KOPT-K1 (cell line): Measurements from ENCODE around the gene SLC1A7.

Experiments
- H3K27ac ChIP-seq: fragments of 200-600 bp; sonication (generic); 2 replicates; pipeline ENCODE4 v1.5.1; 2016; ENCODE audit warnings: antibody characterized with exemption, mild to moderate bottlenecking, low read depth, low read length; ENCODE audit not compliant: poor library complexity, severe bottlenecking
- H3K36me3 ChIP-seq: fragments of 200-600 bp; sonication (generic); 2 replicates; pipeline ENCODE4 v1.5.1; 2017; ENCODE audit warnings: antibody characterized with exemption, mild to moderate bottlenecking, low read length, moderate library complexity; ENCODE audit not compliant: insufficient read depth
- H3K9me3 ChIP-seq: fragments of 200-600 bp; sonication (generic); 2 replicates; pipeline ENCODE4 v1.5.1; 2017; ENCODE audit warnings: antibody characterized with exemption, low read length, mild to moderate bottlenecking; ENCODE audit not compliant: insufficient read depth, poor library complexity, severe bottlenecking

Gene SLC1A7

DNA sequence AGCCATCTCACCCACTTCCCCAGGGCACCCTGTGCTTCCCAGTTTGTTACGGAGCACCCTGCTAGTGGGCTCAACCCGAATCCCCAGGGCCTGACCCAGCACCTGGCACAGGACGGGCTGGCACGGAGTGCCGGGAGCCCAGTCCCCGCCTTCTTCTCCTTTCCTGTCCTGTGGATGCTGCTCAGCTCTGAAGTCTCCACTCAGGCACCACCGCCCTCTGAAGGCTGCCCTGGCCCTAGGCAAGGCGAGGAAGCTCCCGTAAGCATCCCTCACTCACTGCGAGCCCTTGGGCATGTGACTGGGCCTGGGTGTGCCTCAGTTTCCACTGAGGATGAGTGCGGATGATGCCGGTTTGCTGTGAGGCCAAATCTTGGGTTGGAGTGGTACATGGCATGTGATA, 21.8 kb downstream of the SLC1A7 start:
- Histone ChIP-seq H3K36me3 (no peaks in the 10 kb centered on the region), H3K27ac (no peak overlapping the region), H3K9me3 (no peaks in the 10 kb centered on the region)

DNA sequence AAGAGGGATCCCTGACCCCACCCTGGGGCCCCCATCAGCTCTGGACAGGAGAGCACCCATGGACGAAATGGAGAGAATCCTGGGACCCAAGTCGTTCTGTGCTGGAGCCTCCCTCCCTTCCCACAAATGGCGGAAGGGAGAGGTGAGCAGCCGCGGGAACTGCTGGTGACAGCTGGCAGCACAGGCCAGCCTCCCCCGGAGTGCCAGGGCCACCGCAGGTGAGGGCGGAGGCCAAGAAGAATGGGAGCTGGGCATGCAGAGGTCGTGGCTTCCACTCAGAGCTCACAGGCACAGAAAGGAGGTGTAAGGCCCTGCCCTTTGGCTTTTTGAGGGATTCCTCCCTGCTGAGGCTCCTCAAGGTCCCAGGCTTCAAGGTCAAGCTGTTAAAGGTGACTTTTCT, 24.6 kb downstream of the SLC1A7 start:
- Histone ChIP-seq H3K36me3 (no peaks in the 10 kb centered on the region), H3K9me3 (no peaks in the 10 kb centered on the region), H3K27ac (no peak overlapping the region)

DNA sequence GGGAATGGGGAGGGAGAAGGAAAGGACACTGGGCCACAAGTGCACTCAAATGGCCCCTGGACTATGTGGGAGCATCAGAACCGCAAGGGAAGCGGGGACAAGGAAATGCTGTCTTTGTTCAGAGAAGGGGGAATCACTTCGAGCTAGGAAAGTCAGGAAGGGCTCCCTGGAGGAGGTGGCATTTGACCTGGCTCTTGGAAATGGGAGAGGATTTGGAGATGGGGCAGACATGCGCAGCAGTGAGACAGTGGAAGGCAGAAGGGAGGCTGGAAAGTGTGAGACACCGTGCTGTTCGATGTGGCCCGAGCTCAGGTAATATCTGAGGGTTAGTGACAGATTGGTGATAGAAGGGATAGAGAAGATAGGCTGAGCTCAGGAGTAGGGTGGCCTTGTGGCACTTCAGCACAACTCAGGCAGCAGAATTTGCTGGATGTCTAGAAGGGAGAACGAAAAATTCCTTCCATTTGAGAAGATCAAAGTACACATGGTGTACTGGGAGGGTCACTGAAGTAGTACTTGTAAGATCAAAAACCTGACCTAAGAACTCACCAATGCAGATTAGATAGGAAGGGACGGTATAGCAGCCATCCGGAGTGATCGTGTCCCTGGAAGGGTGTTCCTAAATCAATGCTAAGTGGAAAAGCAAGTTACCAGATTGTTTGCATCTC, 25.4 kb downstream of the SLC1A7 start:
- no peaks in the 10 kb centered on the region for H3K9me3 ChIP-seq
- no peak overlapping the region for H3K27ac ChIP-seq
- H3K36me3 ChIP-seq: no peaks in the 10 kb centered on the region

DNA sequence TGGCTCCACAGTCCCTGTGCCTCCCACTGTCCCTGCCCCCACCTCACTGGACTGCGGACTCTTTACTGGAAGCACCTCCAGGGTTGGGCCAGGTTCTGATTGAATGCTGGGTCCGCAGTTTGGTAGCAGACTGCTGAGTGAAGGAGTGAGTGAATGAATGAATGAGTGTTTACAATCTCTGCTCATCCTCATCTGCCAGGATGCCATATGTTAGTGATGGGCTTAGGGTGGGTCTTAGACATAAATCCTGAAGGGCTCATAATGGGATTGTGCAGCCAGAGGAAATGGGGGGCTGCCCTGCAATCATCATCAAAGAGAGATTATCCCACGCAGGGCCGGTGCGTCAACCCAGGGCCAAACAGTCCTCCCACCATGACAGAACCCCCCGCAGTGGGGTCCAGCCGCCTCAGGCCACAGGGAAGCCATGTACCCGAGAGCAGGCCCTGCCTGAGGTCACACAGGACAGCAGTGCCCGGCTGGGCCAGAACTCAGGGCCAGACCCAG, 26.1 kb downstream of the SLC1A7 start:
- H3K36me3 ChIP-seq: no peaks in the 10 kb centered on the region
- H3K27ac ChIP-seq: no peak overlapping the region
- H3K9me3 ChIP-seq: no peaks in the 10 kb centered on the region

DNA sequence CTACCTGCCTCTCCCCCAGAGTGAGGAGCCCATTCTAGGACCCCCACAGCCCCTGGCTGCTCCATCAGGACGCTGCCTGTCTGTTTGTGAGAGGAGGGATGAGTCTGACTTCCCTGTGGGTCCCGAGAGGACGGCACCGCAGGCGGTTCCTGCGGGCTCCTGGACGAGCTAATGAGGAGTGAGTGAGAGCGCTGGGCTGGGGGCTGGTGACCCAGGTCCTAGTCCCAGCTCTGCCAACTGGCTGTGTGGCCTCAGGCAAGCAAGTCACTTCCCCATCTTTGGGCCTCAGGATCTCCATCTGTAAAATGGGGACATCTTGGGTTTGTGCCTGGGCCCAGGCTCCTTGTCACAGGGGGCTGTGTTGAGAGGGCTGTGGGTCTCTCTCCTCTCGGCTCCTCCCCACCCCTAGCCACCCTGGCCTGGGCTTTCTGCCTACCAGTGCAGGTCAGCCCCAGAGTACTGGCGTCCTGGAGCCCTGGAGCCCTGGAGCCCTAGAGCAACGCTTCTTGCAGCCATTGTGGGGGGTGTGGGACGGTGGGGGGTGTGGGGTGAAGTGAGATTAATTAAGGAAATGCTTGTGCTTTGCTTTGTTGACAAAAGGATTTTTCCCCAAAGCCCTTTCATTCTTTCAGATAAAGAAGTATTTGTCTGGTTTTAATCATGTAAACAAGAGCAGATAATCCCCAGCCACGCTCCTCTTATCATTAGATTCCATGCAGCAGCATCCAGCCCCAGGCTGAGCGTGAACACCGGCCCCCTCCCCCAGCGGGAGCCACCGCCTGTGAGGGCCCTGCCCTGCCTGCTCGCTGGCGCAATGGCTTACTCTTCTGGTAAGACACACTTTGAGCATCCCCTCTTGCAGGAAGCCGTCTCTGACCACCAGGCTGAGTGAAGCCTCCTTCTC, 26.8 kb downstream of the SLC1A7 start:
- H3K27ac ChIP-seq: no peak overlapping the region
- H3K9me3 ChIP-seq: no peaks in the 10 kb centered on the region
- H3K36me3 ChIP-seq: no peaks in the 10 kb centered on the region

DNA sequence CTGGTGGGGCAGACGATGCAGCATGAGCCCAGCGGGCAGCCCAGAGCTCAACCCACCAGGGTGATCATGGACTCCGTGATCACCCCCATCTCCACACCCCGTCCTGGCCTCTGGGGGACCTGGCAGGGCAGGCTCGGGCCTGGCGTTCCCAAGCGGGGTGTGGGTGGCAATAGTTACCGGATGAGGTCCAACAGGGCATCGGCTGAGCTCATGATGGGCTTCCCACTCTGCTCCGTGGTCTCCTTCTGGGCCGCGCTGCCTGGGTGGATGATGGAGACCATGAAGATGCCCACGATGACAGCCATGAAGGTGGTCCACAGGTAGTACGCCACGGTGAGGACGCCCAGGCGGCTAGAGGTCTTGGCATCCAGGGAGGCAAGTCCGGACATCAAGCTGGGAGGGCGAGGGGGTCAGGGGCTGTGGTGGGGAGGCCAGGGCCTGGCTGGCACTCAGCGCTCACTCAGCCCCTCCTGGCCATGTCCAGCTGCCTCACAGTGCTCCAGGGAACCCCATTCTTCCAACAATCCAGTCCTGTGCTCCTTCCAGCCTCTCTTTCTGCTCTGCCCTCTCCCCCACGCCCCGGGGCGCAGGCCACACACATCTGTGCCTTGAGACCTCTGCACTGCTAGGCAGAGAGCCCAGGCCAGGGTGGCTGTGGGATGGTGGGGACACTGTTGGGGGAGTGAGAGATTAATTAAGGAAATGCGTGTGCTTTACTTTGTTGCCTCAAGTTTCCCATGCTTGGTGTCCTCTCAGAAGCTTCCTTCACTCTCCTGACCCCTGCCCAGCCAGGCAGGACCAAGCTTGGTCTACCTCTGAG, 27.6 kb downstream of the SLC1A7 start:
- no peaks in the 10 kb centered on the region for H3K36me3 ChIP-seq
- H3K27ac ChIP-seq: no peak overlapping the region
- H3K9me3 ChIP-seq: no peaks in the 10 kb centered on the region

DNA sequence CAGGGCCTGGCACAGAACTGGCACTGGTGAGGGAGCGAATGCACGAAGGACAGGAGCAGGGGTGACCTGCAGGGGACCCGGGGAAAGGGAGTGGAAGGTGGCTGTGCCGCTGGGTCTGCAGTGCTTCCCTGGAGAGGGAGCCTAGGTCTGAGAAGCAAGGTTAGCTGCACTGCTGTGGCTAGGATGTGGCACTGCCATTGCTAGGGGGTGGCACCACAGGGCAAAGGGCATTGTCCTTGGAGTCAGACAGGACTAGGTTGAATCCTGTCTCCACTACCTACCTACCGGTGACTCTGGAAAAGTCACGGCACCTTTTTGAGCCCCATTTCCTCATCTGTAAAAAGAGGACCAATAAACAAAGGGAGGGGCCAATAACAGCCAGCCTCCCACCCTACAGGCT, 28.3 kb downstream of the SLC1A7 start:
- no peaks in the 10 kb centered on the region for H3K9me3 ChIP-seq
- H3K36me3 ChIP-seq: no peaks in the 10 kb centered on the region
- no peak overlapping the region for H3K27ac ChIP-seq

DNA sequence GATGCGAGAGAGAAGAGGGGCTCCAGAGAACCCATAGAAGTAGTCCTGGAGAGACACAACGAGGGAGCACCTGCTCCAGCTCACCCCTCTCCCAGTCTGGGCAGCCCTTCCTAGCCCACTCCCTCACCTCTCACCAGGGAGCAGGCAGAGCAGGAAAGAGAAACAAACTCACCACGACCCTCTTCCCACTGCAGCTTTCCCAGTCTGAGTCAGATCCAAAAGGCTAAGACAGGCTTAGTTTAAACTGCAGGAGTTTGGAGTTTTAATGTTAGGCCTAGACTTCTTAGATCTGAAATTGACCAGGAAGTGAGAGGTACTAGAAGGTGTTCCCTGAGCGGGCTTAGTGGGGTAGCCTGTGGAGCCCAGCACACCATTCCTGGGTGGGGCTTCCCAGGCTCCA, 29.6 kb downstream of the SLC1A7 start:
- Histone ChIP-seq H3K9me3 (no peaks in the 10 kb centered on the region), H3K27ac (no peak overlapping the region), H3K36me3 (no peaks in the 10 kb centered on the region)

DNA sequence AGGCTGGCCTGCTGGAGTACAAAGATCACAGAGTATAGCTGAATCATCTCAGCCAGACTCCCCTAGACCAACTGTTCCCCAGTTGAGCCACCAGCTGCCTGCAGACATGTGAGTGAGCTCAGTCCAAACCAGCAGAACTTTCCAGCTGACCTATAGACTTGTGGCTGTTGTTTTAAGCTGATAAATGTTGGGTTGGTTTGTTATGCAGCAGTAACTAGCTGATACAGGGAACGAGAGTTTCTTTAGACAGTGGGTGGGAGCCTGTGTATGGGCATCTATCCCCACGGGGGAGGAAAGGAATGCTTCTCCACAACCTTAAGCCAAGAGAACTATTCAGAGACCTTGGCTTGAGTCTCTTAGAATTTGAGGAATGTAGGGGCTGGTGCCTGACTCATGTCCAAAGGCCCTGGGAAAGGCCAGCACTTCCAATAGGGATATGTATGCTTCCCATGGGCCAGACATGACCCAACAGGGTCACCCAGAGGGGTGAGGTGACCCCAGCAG, 30.1 kb downstream of the SLC1A7 start:
- H3K9me3 ChIP-seq: no peaks in the 10 kb centered on the region
- no peak overlapping the region for H3K27ac ChIP-seq
- no peaks in the 10 kb centered on the region for H3K36me3 ChIP-seq

DNA sequence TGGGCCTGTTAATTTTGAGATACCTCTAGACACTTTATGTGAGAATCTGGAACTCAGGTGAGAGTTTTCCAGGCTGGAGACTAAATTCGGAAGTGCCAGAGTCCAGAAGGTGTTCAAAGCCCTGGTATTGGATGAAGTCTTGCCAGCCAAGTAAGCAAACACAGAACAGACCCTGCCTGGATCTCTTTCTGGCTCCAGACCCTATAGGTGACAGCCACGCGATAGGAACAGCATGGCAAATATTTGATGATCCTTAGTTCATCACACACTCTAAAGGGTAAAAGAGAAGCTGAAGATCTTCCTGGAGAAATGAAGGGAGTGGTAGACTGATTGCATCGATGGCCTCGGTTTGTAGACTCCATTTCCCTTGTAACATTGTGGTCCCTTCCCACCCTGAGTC, 30.7 kb downstream of the SLC1A7 start:
- Histone ChIP-seq H3K27ac (no peak overlapping the region), H3K36me3 (no peaks in the 10 kb centered on the region)

DNA sequence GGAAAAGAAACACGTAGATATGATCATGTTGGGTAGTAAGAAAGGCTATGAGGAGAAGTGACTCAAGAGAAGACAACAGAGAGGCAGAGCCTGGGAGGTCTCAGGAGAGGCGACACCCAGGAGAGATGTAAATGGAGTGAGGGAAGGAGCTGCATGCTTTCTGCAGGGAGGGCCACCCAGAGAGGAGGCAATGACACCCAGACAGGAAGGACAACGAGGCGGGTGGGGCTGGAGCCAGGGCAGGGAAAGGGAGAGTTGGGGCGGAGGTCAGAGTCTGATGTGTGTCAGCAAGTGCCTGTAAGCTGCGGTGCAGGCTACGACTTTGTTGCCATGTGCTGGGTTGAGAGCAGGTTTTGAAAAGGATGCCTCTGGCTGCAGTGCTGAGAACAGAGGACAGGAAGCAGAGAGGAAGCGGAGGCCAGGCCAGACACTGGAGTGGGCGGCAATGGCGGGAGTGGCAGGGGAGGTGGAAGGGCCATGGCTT, 31.3 kb downstream of the SLC1A7 start:
- no peaks in the 10 kb centered on the region for H3K36me3 ChIP-seq
- H3K9me3 ChIP-seq: no peaks in the 10 kb centered on the region
- no peak overlapping the region for H3K27ac ChIP-seq

More for the DNA sequence above, 30.7 kb downstream of the SLC1A7 start:
- H3K9me3 ChIP-seq: no peaks in the 10 kb centered on the region

DNA sequence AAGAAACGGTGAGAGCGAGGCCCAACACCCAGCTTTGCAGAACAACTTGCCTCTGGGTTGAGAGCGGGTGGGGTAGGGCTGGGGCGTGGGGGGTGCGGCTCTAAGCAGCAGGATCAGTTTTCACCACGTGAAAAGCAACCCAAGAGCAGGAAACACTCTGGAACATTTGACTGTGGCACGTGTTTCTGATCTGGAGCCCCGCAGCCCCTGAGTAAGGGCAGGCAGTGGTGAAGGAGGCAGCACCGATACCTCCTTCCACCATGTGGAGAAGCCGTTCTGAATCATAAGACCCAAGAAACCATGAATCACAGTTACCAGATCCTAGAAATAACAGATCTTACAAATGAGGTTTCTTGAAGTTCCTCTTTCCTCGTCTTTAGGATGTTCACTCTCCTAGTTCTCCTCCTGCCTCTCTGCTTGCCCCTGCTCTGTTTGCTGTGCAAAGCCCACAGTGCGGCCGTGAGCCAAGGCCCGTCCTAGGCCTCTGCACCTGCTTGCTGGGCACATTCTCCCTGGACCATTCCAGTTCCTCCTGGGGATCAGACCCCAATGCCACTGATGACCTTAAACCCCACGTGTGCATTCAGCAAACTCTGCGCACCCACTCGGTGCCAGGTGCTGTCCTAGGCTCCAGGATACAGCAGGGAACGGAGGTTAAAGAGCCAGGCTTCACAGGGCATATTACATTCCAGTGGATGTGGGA, 31.9 kb downstream of the SLC1A7 start:
- H3K36me3 ChIP-seq: no peaks in the 10 kb centered on the region
- no peaks in the 10 kb centered on the region for H3K9me3 ChIP-seq
- H3K27ac ChIP-seq: no peak overlapping the region

DNA sequence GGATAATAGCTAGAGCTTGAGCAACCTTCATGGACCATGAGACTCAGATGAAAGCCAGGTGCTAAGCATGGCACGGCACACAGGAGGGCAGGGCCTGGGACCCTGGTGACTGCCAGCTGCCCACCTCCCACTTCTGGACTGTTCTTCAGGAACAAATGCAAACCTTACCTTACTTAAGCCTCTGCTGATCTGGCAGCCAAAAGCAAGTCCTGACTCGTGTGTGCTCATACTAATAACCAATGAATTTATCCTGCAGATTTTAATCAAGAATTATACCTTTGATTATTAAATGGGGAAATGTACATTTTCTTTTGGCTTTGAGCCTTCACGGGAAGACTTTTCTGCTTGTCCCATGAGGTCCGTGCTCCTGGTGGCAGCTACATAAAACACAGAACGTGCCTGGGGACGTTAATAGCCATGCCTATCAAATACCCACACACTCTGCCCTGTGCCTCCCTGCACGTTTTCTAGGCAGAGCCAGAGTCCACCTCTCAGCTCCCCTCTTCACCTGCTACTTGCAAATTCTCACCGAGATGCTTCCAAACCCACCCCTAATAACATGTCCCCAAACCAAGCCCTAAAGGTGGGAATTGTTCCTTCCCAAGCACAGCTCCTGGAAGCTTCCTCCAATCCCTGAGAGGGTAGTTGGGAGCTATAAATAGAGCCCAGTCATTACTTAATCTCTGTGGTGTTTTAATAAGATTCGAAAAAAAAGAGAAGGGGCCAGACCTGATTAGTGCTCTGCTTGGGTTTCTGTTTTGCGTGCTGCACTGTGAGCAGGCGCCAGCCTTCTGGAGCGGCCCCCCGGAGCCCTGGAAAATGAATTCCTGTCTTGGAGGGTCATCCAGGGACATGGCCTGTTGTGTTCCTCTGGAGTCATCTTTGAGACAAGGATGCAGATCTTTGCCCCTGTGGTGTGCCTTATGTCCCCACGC, 33.5 kb downstream of the SLC1A7 start:
- Histone ChIP-seq H3K9me3 (no peaks in the 10 kb centered on the region), H3K36me3 (no peaks in the 10 kb centered on the region), H3K27ac (peak overlapping the region; percentile 59)
